Measurements from ENCODE around the gene KDM2A.
"Not testable (repeated sequence)": the region's sequence is repeated elsewhere in the genome, so short reads cannot be mapped to it uniquely, and the experiment has no call there.

The KDM2A gene

GRCh38 chr11:67118181-67118766, 789 bp upstream of the KDM2A start:
- DNase-seq, result peak in 1 of 2 donors; percentile 9

- DNase-seq, result peak in 1 of 2 donors; percentile 29
Observed at GRCh38 chr11:67119585-67120391, 725 bp downstream of the KDM2A start.

GRCh38 chr11:67120456-67120855, 1.4 kb downstream of the KDM2A start:
- DNase-seq, result no peak

GRCh38 chr11:67120881-67121710, 2.0 kb downstream of the KDM2A start:
- DNase-seq, result peak; percentile 92 to 95

GRCh38 chr11:67123801-67124200, 4.7 kb downstream of the KDM2A start:
- not testable (repeated sequence) for DNase-seq

- DNase-seq, result not testable (repeated sequence)
Observed at GRCh38 chr11:67126243-67126642, 7.2 kb downstream of the KDM2A start.

GRCh38 chr11:67126986-67127385, 7.9 kb downstream of the KDM2A start:
- no peak for DNase-seq

GRCh38 chr11:67130861-67131260, 11.8 kb downstream of the KDM2A start:
- DNase-seq, result not testable (repeated sequence)

GRCh38 chr11:67136156-67136555, 17.1 kb downstream of the KDM2A start:
- no peak for DNase-seq

- no peak for DNase-seq
Observed at GRCh38 chr11:67138922-67139321, 19.9 kb downstream of the KDM2A start.

- DNase-seq, result no peak
Observed at GRCh38 chr11:67146516-67147226, 27.6 kb downstream of the KDM2A start.

- no peak for DNase-seq
Observed at GRCh38 chr11:67153971-67154370, 34.9 kb downstream of the KDM2A start.

GRCh38 chr11:67154726-67155125, 35.7 kb downstream of the KDM2A start:
- no peak for DNase-seq

- no peak for DNase-seq
Observed at GRCh38 chr11:67157691-67158090, 38.6 kb downstream of the KDM2A start.

- DNase-seq, result no peak
Observed at GRCh38 chr11:67158221-67158620, 39.2 kb downstream of the KDM2A start.

GRCh38 chr11:67160045-67160444, 41.0 kb downstream of the KDM2A start:
- no peak for DNase-seq

- no peak for DNase-seq
Observed at GRCh38 chr11:67160872-67161783, 42.1 kb downstream of the KDM2A start.

GRCh38 chr11:67163006-67163405, 43.9 kb downstream of the KDM2A start:
- no peak for DNase-seq

- no peak for DNase-seq
Observed at GRCh38 chr11:67165623-67166022, 46.6 kb downstream of the KDM2A start.

- no peak for DNase-seq
Observed at GRCh38 chr11:67167091-67167490, 48.0 kb downstream of the KDM2A start.

GRCh38 chr11:67167719-67168118, 48.7 kb downstream of the KDM2A start:
- no peak for DNase-seq

- DNase-seq, result not testable (repeated sequence)
Observed at GRCh38 chr11:67168911-67169310, 49.8 kb downstream of the KDM2A start.
